DOHH2 (cell line): ENCODE results near the gene YEATS2.
"Not testable (repeated sequence)": the region's sequence is repeated elsewhere in the genome, so short reads cannot be mapped to it uniquely, and the experiment has no call there.

Experiments
- H3F3A ChIP-seq: fragments of 200-600 bp; sonication (generic), shearing (Covaris generic); 2 replicates; pipeline ENCODE4 v1.6.0; 2016; ENCODE audit warnings: antibody characterized with exemption, mild to moderate bottlenecking; ENCODE audit not compliant: control insufficient read depth, insufficient read depth
- H3K27ac ChIP-seq: fragments of 200-600 bp; sonication (generic); 2 replicates; pipeline ENCODE4 v1.5.1; 2014; ENCODE audit warnings: low read depth, mild to moderate bottlenecking, low read length, moderate library complexity
- H3K27me3 ChIP-seq: fragments of 200-600 bp; sonication (generic); 2 replicates; pipeline ENCODE4 v1.6.1; 2014; ENCODE audit warnings: mild to moderate bottlenecking, low read length, mixed read lengths; ENCODE audit not compliant: control insufficient read depth
- H3K36me3 ChIP-seq: fragments of 200-600 bp; sonication (generic); 2 replicates; pipeline ENCODE4 v1.6.1; 2014; ENCODE audit warnings: mild to moderate bottlenecking, low read length, moderate library complexity, mixed read lengths; ENCODE audit not compliant: control insufficient read depth
- H3K4me1 ChIP-seq: fragments of 200-600 bp; sonication (generic); 2 replicates; pipeline ENCODE4 v1.6.1; 2014; ENCODE audit warnings: mild to moderate bottlenecking, low read length, mixed read lengths; ENCODE audit not compliant: control insufficient read depth
- H3K4me2 ChIP-seq: fragments of 200-600 bp; sonication (generic); 2 replicates; pipeline ENCODE4 v1.6.0; 2014; ENCODE audit warnings: mild to moderate bottlenecking, low read length, moderate library complexity
- H3K4me3 ChIP-seq: fragments of 200-600 bp; sonication (generic); 2 replicates; pipeline ENCODE4 v1.5.1; 2014; ENCODE audit warnings: mild to moderate bottlenecking, low read length, mixed read lengths
- H3K79me2 ChIP-seq: fragments of 200-600 bp; sonication (generic); 2 replicates; pipeline ENCODE4 v1.6.1; 2014; ENCODE audit warnings: mild to moderate bottlenecking, low read length, mixed read lengths; ENCODE audit not compliant: control insufficient read depth
- H3K9me2 ChIP-seq: fragments of 200-600 bp; sonication (generic); replicated peaks from 2 replicates; pipeline ENCODE4 v1.6.1; 2014; ENCODE audit warnings: mild to moderate bottlenecking, low read length, mixed read lengths; ENCODE audit not compliant: control insufficient read depth
- H3K9me3 ChIP-seq: fragments of 200-600 bp; sonication (generic); 2 replicates; pipeline ENCODE4 v1.6.1; 2014; ENCODE audit warnings: antibody characterized with exemption, low read length, mixed read lengths; ENCODE audit not compliant: control insufficient read depth, insufficient read depth
- H4K20me1 ChIP-seq: fragments of 200-600 bp; sonication (generic); 2 replicates; pipeline ENCODE4 v1.6.0; 2014; ENCODE audit warnings: low read depth, mild to moderate bottlenecking, antibody characterized with exemption, low read length, moderate library complexity; ENCODE audit not compliant: control insufficient read depth, insufficient read depth
- CTCF ChIP-seq: fragments of 200-600 bp; sonication (generic); IDR thresholded peaks from one replicate; pipeline ENCODE4 v1.5.1; 2014; ENCODE audit warnings: antibody characterized with exemption, mild to moderate bottlenecking, low read depth, low read length; ENCODE audit not compliant: poor library complexity, severe bottlenecking
- EZH2phosphoT487 ChIP-seq: fragments of 200-600 bp; sonication (generic); IDR thresholded peaks from 2 replicates; pipeline ENCODE4 v1.6.1; 2017; ENCODE audit warnings: borderline replicate concordance, mild to moderate bottlenecking, antibody characterized with exemption, low read length, moderate library complexity, mixed read lengths

The YEATS2 gene

GRCh38 chr3:183775781-183776180 lies 78.2 kb downstream of the YEATS2 start:
- Histone ChIP-seq H3K9me3 (no peaks in the 10 kb centered on the region), H3K9me2 (no peaks in the 10 kb centered on the region), H3K4me2 (no peak overlapping the region), H3K27me3 (no peaks in the 10 kb centered on the region), H3K36me3 (peaks cover 88% of the 10 kb centered on the region), H3K79me2 (no peaks in the 10 kb centered on the region), H4K20me1 (no peaks in the 10 kb centered on the region), H3K27ac (no peak overlapping the region), H3K4me1 (no peaks in the 10 kb centered on the region), H3K4me3 (no peak overlapping the region), H3F3A (peaks cover 8% of the 10 kb centered on the region; the same call in 1 of the 2 replicates)
- TF ChIP-seq EZH2phosphoT487 (no peak), CTCF (no peak)

- H3K27ac ChIP-seq, H3K9me3 ChIP-seq, H3K4me1 ChIP-seq, H3K4me2 ChIP-seq, H3F3A ChIP-seq, H3K27me3 ChIP-seq, H4K20me1 ChIP-seq, H3K79me2 ChIP-seq, H3K4me3 ChIP-seq, H3K9me2 ChIP-seq: not testable (repeated sequence)
- peaks cover 90% of the 10 kb centered on the region for H3K36me3 ChIP-seq
Measured at GRCh38 chr3:183776451-183776850, 78.9 kb downstream of the YEATS2 start.

GRCh38 chr3:183777016-183777618 lies 79.5 kb downstream of the YEATS2 start:
- Histone ChIP-seq H3K4me1 (peaks cover 2% of the 10 kb centered on the region; the same call in 1 of the 2 replicates), H3K36me3 (peaks cover 90% of the 10 kb centered on the region), H3K4me3 (no peak overlapping the region), H3K9me2 (no peaks in the 10 kb centered on the region), H3K27ac (no peak overlapping the region), H3K27me3 (no peaks in the 10 kb centered on the region), H3F3A (peaks cover 8% of the 10 kb centered on the region; the same call in 1 of the 2 replicates), H3K79me2 (peaks cover 3% of the 10 kb centered on the region; the same call in 1 of the 2 replicates), H3K4me2 (no peak overlapping the region), H3K9me3 (no peaks in the 10 kb centered on the region), H4K20me1 (no peaks in the 10 kb centered on the region)
- no peak for TF ChIP-seq EZH2phosphoT487
- TF ChIP-seq CTCF = no peak

GRCh38 chr3:183779896-183780465 lies 82.4 kb downstream of the YEATS2 start:
- peaks cover 88% of the 10 kb centered on the region for H3K36me3 ChIP-seq
- H4K20me1 ChIP-seq = no peaks in the 10 kb centered on the region

More at GRCh38 chr3:183779896-183780465, 82.4 kb downstream of the YEATS2 start:
- Histone ChIP-seq H3K4me1 (peaks cover 15% of the 10 kb centered on the region), H3K27ac (no peak overlapping the region), H3K9me3 (no peaks in the 10 kb centered on the region), H3K9me2 (no peaks in the 10 kb centered on the region), H3K79me2 (peaks cover 16% of the 10 kb centered on the region), H3K4me2 (no peak overlapping the region), H3F3A (peaks cover 8% of the 10 kb centered on the region; the same call in 1 of the 2 replicates), H3K27me3 (no peaks in the 10 kb centered on the region), H3K4me3 (no peak overlapping the region)
- TF ChIP-seq CTCF = no peak
- TF ChIP-seq EZH2phosphoT487 = no peak
